A549 (cell line): ENCODE data around the gene KISS1. TPM values are rescaled to one million over a fixed set of nuclear protein-coding genes. Genes with fewer than 3 reads are reported as not detected.

ENCODE experiments used
- ATAC-seq, 2 experiments: fragments of 200-7000 bp in 1 of 2; fragments of >200 bp in 1 of 2; cut with Nextera tagmentation in 1 of 2; cut with Tn5 transposase in 1 of 2; 3 replicates each; pipeline versions ENCODE4 v1.8.0 to v1.9.1; 2018 to 2020; ENCODE audit warnings: mild to moderate bottlenecking in 1 of 2, moderate library complexity in 1 of 2
- CTCF ChIA-PET: fragments of 300-600 bp; sonication (Branson Sonifier 250); formaldehyde crosslinking; extraction: SDS; loops from one replicate; lab custom pipeline; 2021; ENCODE audit warnings: antibody characterized with exemption, inconsistent platforms; lab: Yijun Ruan, JAX
- POLR2A ChIA-PET: fragments of 350-600 bp; formaldehyde crosslinking; extraction: SDS; loops from one replicate; lab custom pipeline; 2021; ENCODE audit warnings: antibody characterized with exemption, inconsistent platforms; lab: Yijun Ruan, JAX
- DNase-seq, 2 experiments: peaks; one replicate each; pipeline versions ENCODE4 v3.0.0 to v3.0.0-alpha.2; 2011 to 2016; ENCODE audit warnings: low read depth in 1 of 2, low spot score in 1 of 2
- FAIRE-seq: peaks from 2 replicates; lab custom pipeline; 2011; peaks lifted over from hg19 to GRCh38; lab: Jason Lieb, UNC
- H3K27ac ChIP-seq, 2 experiments: fragments of >200 bp; sonication (Bioruptor Twin); formaldehyde crosslinking; 3 replicates each; pipeline ENCODE4 v1.5.1; 2016 to 2017
- H3K4me1 ChIP-seq: fragments of >200 bp; sonication (Bioruptor Twin); formaldehyde crosslinking; 3 replicates; pipeline ENCODE4 v1.6.1; 2016
- H3K4me2 ChIP-seq: fragments of >200 bp; sonication (Bioruptor Twin); formaldehyde crosslinking; 3 replicates; pipeline ENCODE4 v1.6.1; 2016
- H3K4me3 ChIP-seq: fragments of >200 bp; sonication (Bioruptor Twin); formaldehyde crosslinking; 3 replicates; pipeline ENCODE4 v1.5.1; 2016
- H3K9me3 ChIP-seq: fragments of >200 bp; sonication (Bioruptor Twin); formaldehyde crosslinking; 3 replicates; pipeline ENCODE4 v1.6.1; 2016
- ATOH8 ChIP-seq: fragments of 250-450 bp; sonication (Bioruptor Pico); IDR thresholded peaks from 2 replicates; pipeline ENCODE4 v1.5.0; 2020; ENCODE audit warnings: low read depth, mild to moderate bottlenecking, moderate library complexity
- BHLHE40 ChIP-seq: IDR thresholded peaks from 2 replicates; pipeline ENCODE4 v1.6.1; 2012; ENCODE audit warnings: low read depth, low read length, inconsistent platforms
- CBX2 ChIP-seq: fragments of 200-600 bp; sonication (generic); IDR thresholded peaks from 2 replicates; pipeline ENCODE4 v1.6.1; 2016; ENCODE audit warnings: low read depth, mild to moderate bottlenecking, borderline replicate concordance
- EHMT2 ChIP-seq: fragments of 200-600 bp; sonication (generic); IDR thresholded peaks from 2 replicates; pipeline ENCODE4 v1.6.1; 2016; ENCODE audit warnings: antibody characterized with exemption, low read depth, mild to moderate bottlenecking, moderate library complexity
- FOSB ChIP-seq: fragments of 250-450 bp; sonication (Bioruptor Pico); IDR thresholded peaks from 2 replicates; pipeline ENCODE4 v1.5.0; 2020; ENCODE audit warnings: mild to moderate bottlenecking, moderate library complexity
- HEYL ChIP-seq: fragments of 250-450 bp; sonication (Bioruptor Pico); IDR thresholded peaks from 2 replicates; pipeline ENCODE4 v1.8.0; 2021; ENCODE audit warnings: mild to moderate bottlenecking, moderate library complexity
- HOXB5 ChIP-seq: fragments of 250-450 bp; sonication (Bioruptor Pico); IDR thresholded peaks from 2 replicates; pipeline ENCODE4 v1.5.0; 2020; ENCODE audit warnings: mild to moderate bottlenecking, moderate library complexity
- JUN ChIP-seq, 2 experiments: fragments of >200 bp; sonication (Bioruptor Twin); formaldehyde crosslinking; IDR thresholded peaks; 2 replicates in 1 of 2; 3 replicates in 1 of 2; pipeline ENCODE4 v1.6.1; 2016 to 2017
- KDM1A ChIP-seq: fragments of 200-600 bp; sonication (generic); IDR thresholded peaks from 2 replicates; pipeline ENCODE4 v1.6.1; 2016; ENCODE audit warnings: low read depth, mild to moderate bottlenecking
- MAFK ChIP-seq: fragments of 450-650 bp; IDR thresholded peaks from 2 replicates; pipeline ENCODE4 v1.6.1; 2014; ENCODE audit not compliant: partially characterized antibody
- MAZ ChIP-seq: fragments of 150-350 bp; IDR thresholded peaks from 2 replicates; pipeline ENCODE4 v1.6.1; 2014; ENCODE audit warnings: antibody characterized with exemption, low read depth, low read length, borderline replicate concordance
- NPAS2 ChIP-seq: fragments of 250-450 bp; sonication (Bioruptor Pico); IDR thresholded peaks from 2 replicates; pipeline ENCODE4 v1.8.0; 2022; ENCODE audit warnings: mild to moderate bottlenecking, moderate library complexity, borderline replicate concordance
- POLR2A ChIP-seq: IDR thresholded peaks from 2 replicates; pipeline ENCODE4 v1.6.1; 2012; ENCODE audit warnings: mild to moderate bottlenecking, low read length
- RARB ChIP-seq: fragments of 250-450 bp; sonication (Bioruptor Pico); IDR thresholded peaks from 2 replicates; pipeline ENCODE4 v1.8.0; 2021; ENCODE audit warnings: mild to moderate bottlenecking, moderate library complexity
- RCOR1 ChIP-seq: fragments of 150-350 bp; IDR thresholded peaks from 2 replicates; pipeline ENCODE4 v1.6.1; 2014; ENCODE audit warnings: antibody characterized with exemption, low read length, low read depth
- RNF2 ChIP-seq: fragments of 200-600 bp; sonication (generic); IDR thresholded peaks from 2 replicates; pipeline ENCODE4 v1.6.1; 2016; ENCODE audit warnings: low read depth, mild to moderate bottlenecking, antibody characterized with exemption, moderate library complexity, borderline replicate concordance
- SREBF2 ChIP-seq: fragments of 450-650 bp; IDR thresholded peaks from 2 replicates; pipeline ENCODE4 v1.6.1; 2014; ENCODE audit warnings: mild to moderate bottlenecking, moderate library complexity
- TFCP2L1 ChIP-seq: fragments of 250-450 bp; sonication (Bioruptor Pico); IDR thresholded peaks from 2 replicates; pipeline ENCODE4 v1.5.0; 2021; ENCODE audit warnings: mild to moderate bottlenecking
- ZSCAN20 ChIP-seq: fragments of 250-450 bp; sonication (Bioruptor Pico); IDR thresholded peaks from 2 replicates; pipeline ENCODE4 v1.8.0; 2022; ENCODE audit warnings: mild to moderate bottlenecking, moderate library complexity
- WGBS: methylation state at CpG from one replicate; pipeline ENCODE4 v1.1.6; 2017; ENCODE audit errors: missing lambda C conversion rate; 5-methylcytosine and 5-hydroxymethylcytosine counted together
- polyA plus RNA-seq, 4 experiments: library from polyadenylated mRNA; depleted of rRNA in 3 of 4; stranded (reverse); fragments of >200 nt; fragmentation: RNase III in 1 of 4; extraction: RNeasy Plus Mini Kit Qiagen cat#74134 plus additional on column Dnase treatment in 1 of 4; gene quantifications; 2 replicates in 3 of 4; 3 replicates in 1 of 4; pipeline ENCODE4 v1.2.3, GENCODE V29; 2011 to 2017
- TF ChIP-seq, protein P1 (sequence below): fragments of >200 bp; sonication (Bioruptor Twin); formaldehyde crosslinking; IDR thresholded peaks from 3 replicates; pipeline ENCODE4 v1.5.1; 2016
- TF ChIP-seq, protein P2 (sequence below): fragments of 450-650 bp; IDR thresholded peaks from 2 replicates; pipeline ENCODE4 v1.6.1; 2014; ENCODE audit warnings: antibody characterized with exemption

Gene KISS1
- polyA plus RNA-seq, 2 of the 4 experiments (the other 2 are of a cell fraction), result 0.23 TPM; not detected in 1

DNA sequence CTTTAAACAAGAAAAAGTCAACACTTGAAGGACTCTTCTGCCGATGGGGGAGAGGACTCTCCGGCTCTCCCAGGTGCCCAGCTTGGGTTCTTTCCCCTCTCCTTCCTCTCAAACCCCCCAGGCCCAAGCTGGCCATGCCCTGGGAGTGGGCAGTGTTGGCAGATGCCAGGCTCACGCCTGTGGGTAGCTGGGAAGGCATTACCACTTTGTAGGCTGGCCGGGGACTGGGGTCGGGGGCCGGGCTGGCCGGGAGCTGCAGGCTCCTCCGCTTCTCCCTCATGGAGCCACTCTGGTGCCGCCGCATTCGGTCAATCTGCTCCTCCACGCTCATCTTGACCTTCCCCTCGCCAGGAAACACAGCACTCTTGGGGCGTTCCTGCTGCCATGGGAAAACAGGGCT, 33.9 kb upstream of the KISS1 start:
- ATAC-seq (no peak), FAIRE-seq (no peak), DNase-seq (no peak)
- Histone ChIP-seq H3K4me3 (no peak overlapping the region), H3K4me1 (no peaks in the 10 kb centered on the region), H3K9me3 (no peaks in the 10 kb centered on the region), H3K4me2 (no peak overlapping the region), H3K27ac (no peak overlapping the region)
- WGBS, result 93% methylated on average over 14 of the region's 14 CpGs
- ChIA-PET CTCF (interaction anchor here (1.1 to 7.4 kb wide), 8 partner anchors 16 to 134 kb away, joined by 3 to 32 read pairs (median 14); partner anchors contain the start of gene GOLT1A), POLR2A (no interaction called here)
- TF ChIP-seq RCOR1 (no peak), NPAS2 (CRISPR knock-in tag) (no peak), FOSB (CRISPR knock-in tag) (no peak), JUN (IDR thresholded peaks at IDR 0.05) (no peak), RARB (no peak), TFCP2L1 (no peak), CBX2 (no peak), HEYL (no peak), ATOH8 (CRISPR knock-in tag) (no peak)
- TF ChIP-seq, protein P1, sequence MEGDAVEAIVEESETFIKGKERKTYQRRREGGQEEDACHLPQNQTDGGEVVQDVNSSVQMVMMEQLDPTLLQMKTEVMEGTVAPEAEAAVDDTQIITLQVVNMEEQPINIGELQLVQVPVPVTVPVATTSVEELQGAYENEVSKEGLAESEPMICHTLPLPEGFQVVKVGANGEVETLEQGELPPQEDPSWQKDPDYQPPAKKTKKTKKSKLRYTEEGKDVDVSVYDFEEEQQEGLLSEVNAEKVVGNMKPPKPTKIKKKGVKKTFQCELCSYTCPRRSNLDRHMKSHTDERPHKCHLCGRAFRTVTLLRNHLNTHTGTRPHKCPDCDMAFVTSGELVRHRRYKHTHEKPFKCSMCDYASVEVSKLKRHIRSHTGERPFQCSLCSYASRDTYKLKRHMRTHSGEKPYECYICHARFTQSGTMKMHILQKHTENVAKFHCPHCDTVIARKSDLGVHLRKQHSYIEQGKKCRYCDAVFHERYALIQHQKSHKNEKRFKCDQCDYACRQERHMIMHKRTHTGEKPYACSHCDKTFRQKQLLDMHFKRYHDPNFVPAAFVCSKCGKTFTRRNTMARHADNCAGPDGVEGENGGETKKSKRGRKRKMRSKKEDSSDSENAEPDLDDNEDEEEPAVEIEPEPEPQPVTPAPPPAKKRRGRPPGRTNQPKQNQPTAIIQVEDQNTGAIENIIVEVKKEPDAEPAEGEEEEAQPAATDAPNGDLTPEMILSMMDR, result no peak
- TF ChIP-seq, all 56 proteins: peak for 0

DNA sequence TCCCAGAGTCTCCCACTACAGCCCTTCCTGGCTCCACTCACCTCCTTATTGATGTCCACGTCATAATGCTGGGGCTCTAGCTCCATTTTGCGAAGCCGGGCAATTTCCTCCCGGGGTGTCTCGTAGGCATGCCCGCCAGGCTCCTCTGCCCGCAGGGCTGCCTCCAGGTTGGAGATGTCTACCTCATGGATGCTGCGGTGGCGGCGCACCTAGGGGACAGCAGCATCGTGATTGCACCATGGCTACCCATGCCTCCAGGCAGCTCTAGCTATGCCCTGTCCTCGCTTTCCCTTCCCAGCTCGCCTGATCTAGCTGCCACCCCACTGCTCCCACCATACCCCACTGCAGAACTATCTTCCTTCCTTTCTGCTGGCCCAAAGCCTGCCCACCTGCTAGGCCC, 32.6 kb upstream of the KISS1 start:
- ATAC-seq (no peak), FAIRE-seq (no peak), DNase-seq (no peak)
- 98% methylated on average over 13 of the region's 13 CpGs for WGBS
- TF ChIP-seq RNF2, result no peak
- CTCF ChIA-PET, result interaction anchor here (1.2 to 7.4 kb wide), 10 partner anchors 15 to 961 kb away, joined by 3 to 32 read pairs (median 7); partner anchors contain the start of gene GOLT1A
- no peak overlapping the region for H3K4me3 ChIP-seq
- no peak overlapping the region for H3K4me2 ChIP-seq
- no peaks in the 10 kb centered on the region for H3K4me1 ChIP-seq
- no peaks in the 10 kb centered on the region for H3K9me3 ChIP-seq
- POLR2A ChIA-PET, result no interaction called here
- H3K27ac ChIP-seq, result no peak overlapping the region

GRCh38 chr1:204227996-204228785, 31.9 kb upstream of the KISS1 start:
- ChIA-PET CTCF (interaction anchor here (1.0 to 7.4 kb wide), 12 partner anchors 14 to 960 kb away, joined by 3 to 32 read pairs (median 7); partner anchors contain the start of gene GOLT1A), POLR2A (no interaction called here)
- no peak overlapping the region for H3K4me2 ChIP-seq
- no peak for TF ChIP-seq EHMT2
- TF ChIP-seq POLR2A, result no peak
- TF ChIP-seq SREBF2, result no peak
- TF ChIP-seq, protein P2, sequence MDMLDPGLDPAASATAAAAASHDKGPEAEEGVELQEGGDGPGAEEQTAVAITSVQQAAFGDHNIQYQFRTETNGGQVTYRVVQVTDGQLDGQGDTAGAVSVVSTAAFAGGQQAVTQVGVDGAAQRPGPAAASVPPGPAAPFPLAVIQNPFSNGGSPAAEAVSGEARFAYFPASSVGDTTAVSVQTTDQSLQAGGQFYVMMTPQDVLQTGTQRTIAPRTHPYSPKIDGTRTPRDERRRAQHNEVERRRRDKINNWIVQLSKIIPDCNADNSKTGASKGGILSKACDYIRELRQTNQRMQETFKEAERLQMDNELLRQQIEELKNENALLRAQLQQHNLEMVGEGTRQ, result no peak
- TF ChIP-seq HOXB5, result no peak
- no peak for TF ChIP-seq ZSCAN20 (CRISPR knock-in tag)
- no peak for TF ChIP-seq BHLHE40
- TF ChIP-seq KDM1A, result no peak
- TF ChIP-seq MAZ, result no peak
- TF ChIP-seq MAFK, result no peak
- TF ChIP-seq, all 56 proteins: peak for 0
- no peak; a peak in 1 of 6 replicates for ATAC-seq
- WGBS, result 82% methylated on average over 15 of the region's 20 CpGs
- no peak for DNase-seq
- H3K4me3 ChIP-seq, result no peak overlapping the region
- no peak for FAIRE-seq
- H3K9me3 ChIP-seq, result no peaks in the 10 kb centered on the region
- no peak overlapping the region for H3K27ac ChIP-seq
- no peaks in the 10 kb centered on the region for H3K4me1 ChIP-seq
